AG04450 (cell line): ENCODE data around the gene CPNE5. TPM values are rescaled to one million over a fixed set of nuclear protein-coding genes. Genes with fewer than 3 reads are reported as not detected.

Experiments used
- CTCF ChIA-PET: fragments of 300-600, 350-600 bp; formaldehyde crosslinking; extraction: SDS; loops from one replicate; lab custom pipeline; 2022; ENCODE audit warnings: antibody characterized with exemption, inconsistent platforms; lab: Charles Lee
- POLR2A ChIA-PET: fragments of 350-600 bp; formaldehyde crosslinking; extraction: SDS; loops from one replicate; lab custom pipeline; 2021; ENCODE audit warnings: antibody characterized with exemption, inconsistent platforms; lab: Yijun Ruan, JAX
- DNase-seq: peaks from one replicate; pipeline ENCODE4 v3.0.0-alpha.2; 2011; ENCODE audit warnings: low read depth, low spot score
- H3K27ac ChIP-seq: one replicate; pipeline ENCODE4 v1.5.1; 2012; ENCODE audit warnings: low read depth, low read length, control low read depth
- H3K27me3 ChIP-seq: one replicate; pipeline ENCODE4 v1.6.0; 2012; ENCODE audit warnings: low read length; ENCODE audit not compliant: control insufficient read depth, insufficient read depth
- H3K4me3 ChIP-seq: 2 replicates; pipeline ENCODE4 v1.5.1; 2011; ENCODE audit warnings: mild to moderate bottlenecking, low read depth, low read length, control low read depth
- H3K9me3 ChIP-seq: 2 replicates; pipeline ENCODE4 v1.5.1; 2012; ENCODE audit warnings: low read length; ENCODE audit not compliant: control insufficient read depth, insufficient read depth
- CTCF ChIP-seq: IDR thresholded peaks from 2 replicates; pipeline ENCODE4 v1.5.1; 2011; ENCODE audit warnings: low read depth, low read length, control low read depth, inconsistent platforms
- polyA plus RNA-seq: library from polyadenylated mRNA; depleted of rRNA; stranded (reverse); fragments of >200 nt; gene quantifications from 2 replicates; pipeline ENCODE4 v1.2.3, GENCODE V29; 2011

Gene CPNE5
- polyA plus RNA-seq, 1 experiment, result 0.10 TPM

GRCh38 chr6:36829919-36830544 is 9.2 kb downstream of the CPNE5 start:
- H3K27me3 ChIP-seq, result peaks cover 6% of the 10 kb centered on the region
- H3K27ac ChIP-seq, result no peak overlapping the region
- no peak for DNase-seq
- POLR2A ChIA-PET, result no interaction called here
- no peaks in the 10 kb centered on the region; the same call in 1 of the 2 replicates for H3K9me3 ChIP-seq
- CTCF ChIA-PET, result interaction anchor here (1.5 kb wide), 1 partner anchor 22 kb away, joined by 4 read pairs; no protein-coding TSS in a partner anchor
- H3K4me3 ChIP-seq, result no peak overlapping the region
- TF ChIP-seq CTCF, result no peak

GRCh38 chr6:36827261-36828079 is 11.8 kb downstream of the CPNE5 start:
- Histone ChIP-seq H3K27ac (no peak overlapping the region), H3K27me3 (peaks cover 5% of the 10 kb centered on the region), H3K9me3 (no peaks in the 10 kb centered on the region; the same call in 1 of the 2 replicates), H3K4me3 (no peak overlapping the region)
- TF ChIP-seq CTCF, result no peak
- POLR2A ChIA-PET, result no interaction called here
- peak; percentile 18 for DNase-seq
- CTCF ChIA-PET, result interaction anchor here (0.7 to 0.9 kb wide), 2 partner anchors 8 to 24 kb away, joined by 3 to 5 read pairs; no protein-coding TSS in a partner anchor

GRCh38 chr6:36826520-36827227 is 12.6 kb downstream of the CPNE5 start:
- no peaks in the 10 kb centered on the region; the same call in 1 of the 2 replicates for H3K9me3 ChIP-seq
- TF ChIP-seq CTCF, result no peak
- POLR2A ChIA-PET, result no interaction called here
- no peak for DNase-seq
- H3K4me3 ChIP-seq, result no peak overlapping the region
- CTCF ChIA-PET, result interaction anchor here (0.9 kb wide), 1 partner anchor 9 kb away, joined by 3 read pairs; no protein-coding TSS in a partner anchor
- H3K27ac ChIP-seq, result no peak overlapping the region
- peaks cover 5% of the 10 kb centered on the region for H3K27me3 ChIP-seq

GRCh38 chr6:36825994-36826393 is 13.2 kb downstream of the CPNE5 start:
- no peak overlapping the region for H3K4me3 ChIP-seq
- ChIA-PET POLR2A (no interaction called here), CTCF (interaction anchor here (0.9 kb wide), 1 partner anchor 10 kb away, joined by 3 read pairs; no protein-coding TSS in a partner anchor)
- H3K27me3 ChIP-seq, result peaks cover 5% of the 10 kb centered on the region
- TF ChIP-seq CTCF, result no peak
- H3K9me3 ChIP-seq, result no peaks in the 10 kb centered on the region; the same call in 1 of the 2 replicates
- H3K27ac ChIP-seq, result no peak overlapping the region
- DNase-seq, result no peak
